Erythroblast (primary cell): ENCODE measurements around the gene GPR152.

Experiments used
- DNase-seq, 2 experiments: peaks; one replicate each; lab custom pipeline; 2025; lab: John Stamatoyannopoulos, UW
- GATA1 ChIP-seq: IDR thresholded peaks from 2 replicates; pipeline ENCODE4 v1.6.1; 2011; ENCODE audit warnings: low read depth, mild to moderate bottlenecking, control low read depth, low read length, moderate library complexity
- POLR2A ChIP-seq: IDR thresholded peaks from 2 replicates; pipeline ENCODE4 v1.6.1; 2011; ENCODE audit warnings: mild to moderate bottlenecking, low read length

Gene GPR152

DNA sequence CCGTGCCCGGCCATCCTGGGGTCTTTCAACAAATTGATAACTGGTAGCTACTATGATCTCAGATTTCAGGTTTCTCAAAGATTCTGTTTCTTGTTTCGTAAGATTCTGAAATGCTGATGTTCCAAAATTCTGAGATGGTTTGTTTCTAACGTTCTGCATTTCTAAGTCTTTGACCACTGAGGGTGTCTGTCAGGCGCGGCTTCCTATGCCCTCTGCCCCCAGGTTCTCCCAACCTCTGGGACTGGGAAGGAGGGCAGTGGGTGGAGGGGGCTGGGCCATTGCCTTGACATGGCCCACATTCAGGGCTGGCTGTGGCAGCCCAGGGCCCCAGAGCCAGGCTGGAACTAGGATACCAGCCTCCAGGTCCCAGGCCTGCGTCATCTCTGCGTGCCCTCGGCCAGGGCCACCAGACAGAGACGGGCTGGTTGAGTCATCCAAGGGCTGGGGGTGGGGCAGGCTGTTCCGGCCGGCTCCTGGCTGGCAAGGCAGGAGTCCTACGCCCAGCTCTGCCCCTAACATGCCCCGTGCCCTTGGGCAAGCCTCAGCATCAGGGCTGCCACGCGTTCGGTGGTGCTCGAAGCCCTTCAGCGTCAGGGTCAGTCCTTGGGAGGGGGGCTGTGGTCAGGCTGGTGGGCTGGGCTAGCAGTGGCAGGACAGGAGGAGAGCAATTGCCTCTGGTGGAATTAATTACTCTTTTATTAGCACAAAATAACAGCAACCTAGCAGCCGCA lies 11.3 kb upstream of the GPR152 start:
- TF ChIP-seq POLR2A (peak; percentile 28), GATA1 (no peak)
- peak; percentile 35 to 62 for DNase-seq

DNA sequence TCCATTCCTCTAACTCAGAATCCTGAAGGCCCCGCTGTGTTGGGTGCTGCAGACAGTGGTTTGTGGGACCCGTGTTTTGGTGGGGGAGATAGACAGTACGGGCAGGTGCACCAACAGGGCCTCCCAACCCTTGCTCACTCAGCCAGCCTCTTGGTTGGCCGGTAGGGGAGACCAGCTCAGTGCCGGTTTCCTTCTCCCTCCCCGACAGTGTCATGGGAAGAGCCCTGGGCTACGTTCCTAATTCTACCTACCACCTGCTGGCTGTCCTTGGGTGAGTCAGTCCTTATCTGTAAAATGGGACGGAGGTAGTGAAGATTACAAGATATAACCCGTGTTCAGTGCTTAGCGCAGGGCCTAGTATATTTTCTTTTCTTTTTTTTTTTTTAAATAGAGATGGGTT lies 10.7 kb upstream of the GPR152 start:
- no peak for TF ChIP-seq GATA1
- no peak for TF ChIP-seq POLR2A
- DNase-seq = no peak

DNA sequence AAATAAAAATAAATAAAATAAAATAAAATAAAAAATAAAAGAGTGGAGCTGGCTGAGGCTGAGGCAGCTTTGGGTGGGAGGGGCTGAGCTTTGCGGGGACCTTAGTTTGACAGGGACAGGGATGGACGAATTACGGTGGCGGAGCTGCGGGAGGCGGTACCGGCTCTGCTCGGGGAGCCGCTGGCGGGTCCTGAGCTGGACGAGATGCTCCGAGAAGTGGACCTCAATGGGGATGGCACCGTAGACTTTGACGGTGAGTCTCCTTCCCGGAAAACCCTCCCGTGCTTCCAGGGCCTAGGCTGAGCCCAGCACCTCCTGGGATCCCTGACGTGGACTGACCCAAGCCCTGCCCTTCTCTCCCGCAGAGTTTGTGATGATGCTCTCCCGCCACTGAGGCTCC lies 5.7 kb upstream of the GPR152 start:
- TF ChIP-seq POLR2A (no peak), GATA1 (no peak)
- DNase-seq = no peak

DNA sequence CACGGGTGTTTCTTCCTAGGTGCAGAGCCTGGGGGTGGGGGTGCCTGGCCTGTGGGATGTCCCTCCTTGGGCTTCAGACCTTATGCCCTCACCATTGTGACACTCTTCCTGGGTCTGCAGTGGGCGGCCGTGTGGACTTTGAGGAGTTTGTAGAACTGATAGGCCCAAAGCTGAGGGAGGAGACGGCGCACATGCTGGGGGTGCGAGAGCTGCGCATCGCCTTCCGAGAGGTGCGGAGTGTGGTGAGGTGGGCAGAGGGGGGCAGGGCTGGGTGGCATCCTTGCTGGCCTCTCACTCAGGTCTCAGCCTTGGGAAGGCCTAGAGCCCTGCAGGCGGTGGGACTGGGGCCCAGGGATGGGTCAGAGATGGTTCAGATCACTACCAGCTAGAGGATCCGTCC lies 4.9 kb upstream of the GPR152 start:
- no peak for TF ChIP-seq GATA1
- no peak for TF ChIP-seq POLR2A
- DNase-seq = no peak

DNA sequence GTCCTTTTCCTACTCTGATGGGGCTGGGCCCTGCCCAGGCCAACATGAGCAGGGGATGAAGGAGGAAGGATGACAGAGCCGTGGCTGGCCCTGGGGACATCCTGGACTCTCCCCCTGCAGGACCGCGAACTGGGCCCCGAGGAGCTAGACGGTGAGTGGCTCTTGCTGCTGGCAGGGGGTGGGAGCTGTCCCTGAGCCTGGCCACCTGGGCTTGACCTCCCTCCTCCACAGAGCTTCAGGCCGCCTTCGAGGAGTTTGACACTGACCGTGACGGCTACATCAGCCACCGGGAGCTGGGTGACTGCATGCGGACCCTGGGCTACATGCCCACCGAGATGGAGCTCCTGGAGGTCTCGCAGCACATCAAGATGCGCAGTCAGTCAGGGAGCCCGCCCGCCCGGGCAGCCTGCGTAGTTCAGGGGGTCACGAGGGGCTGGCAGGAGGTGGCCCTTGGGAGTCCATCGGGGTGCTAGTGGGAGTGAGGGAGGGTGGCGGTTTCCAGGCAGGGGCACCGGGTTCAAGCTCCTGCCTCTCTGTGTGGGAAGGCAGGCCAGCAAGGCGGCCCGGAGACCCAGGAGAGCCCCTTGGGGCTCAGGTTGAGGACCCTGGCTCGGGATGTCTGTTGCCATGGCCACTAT lies 3.7 kb upstream of the GPR152 start:
- DNase-seq = no peak
- no peak for TF ChIP-seq POLR2A
- TF ChIP-seq GATA1 = no peak

GRCh38 chr11:67455054-67455453 lies 2.5 kb upstream of the GPR152 start, which contains the start of gene CABP4:
Gene CABP4 (plus strand): TSS chr11:67455354. CDS start chr11:67455424, 70 bp downstream.
- no peak for TF ChIP-seq GATA1
- no peak for DNase-seq

DNA sequence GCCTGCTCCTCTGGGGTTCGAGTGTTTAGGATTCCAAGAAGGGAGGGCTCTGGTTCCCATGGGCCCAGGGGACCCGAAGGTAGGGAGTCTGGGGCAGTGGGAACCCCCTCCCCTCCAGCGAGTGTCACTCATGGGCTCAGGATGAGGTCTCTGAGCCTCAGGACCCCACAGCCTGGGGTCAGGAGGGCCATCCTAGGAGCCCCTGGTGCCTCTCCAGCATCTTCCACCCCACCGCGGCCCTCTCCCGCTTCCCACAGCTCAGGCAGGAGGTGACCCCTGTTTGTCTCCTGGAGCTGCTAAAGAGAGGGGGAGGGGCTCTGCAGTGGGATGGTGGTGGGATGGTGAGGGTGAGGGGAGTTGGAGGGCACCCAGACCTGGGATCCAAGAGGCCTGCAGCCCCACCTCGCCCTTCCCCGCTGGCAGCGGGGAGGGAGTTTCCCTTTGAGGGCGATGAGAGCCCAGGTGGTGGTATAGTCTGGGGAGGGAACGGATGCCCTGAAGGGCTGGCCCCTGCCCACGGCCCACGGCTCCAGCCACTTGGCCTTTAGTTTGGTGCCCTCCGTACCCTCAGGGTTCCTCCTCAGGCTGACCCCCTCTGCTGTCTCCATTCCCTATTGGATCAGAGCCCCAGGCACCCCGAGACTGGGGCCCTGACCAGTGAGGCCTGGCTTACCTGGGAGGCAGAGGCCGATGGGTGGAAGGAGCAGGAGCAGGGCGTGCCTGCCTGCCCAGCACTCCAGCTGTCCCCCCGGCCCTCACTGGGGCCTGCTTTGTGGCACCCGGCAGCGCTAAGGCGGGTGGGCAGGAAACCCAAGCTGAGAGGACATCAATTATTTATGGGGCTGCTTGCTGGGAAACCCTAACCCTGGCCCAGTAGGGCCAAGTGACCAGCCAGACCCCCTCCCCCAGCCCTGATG lies 1.5 kb upstream of the GPR152 start:
- TF ChIP-seq GATA1 (no peak), POLR2A (no peak)
- no peak for DNase-seq

DNA sequence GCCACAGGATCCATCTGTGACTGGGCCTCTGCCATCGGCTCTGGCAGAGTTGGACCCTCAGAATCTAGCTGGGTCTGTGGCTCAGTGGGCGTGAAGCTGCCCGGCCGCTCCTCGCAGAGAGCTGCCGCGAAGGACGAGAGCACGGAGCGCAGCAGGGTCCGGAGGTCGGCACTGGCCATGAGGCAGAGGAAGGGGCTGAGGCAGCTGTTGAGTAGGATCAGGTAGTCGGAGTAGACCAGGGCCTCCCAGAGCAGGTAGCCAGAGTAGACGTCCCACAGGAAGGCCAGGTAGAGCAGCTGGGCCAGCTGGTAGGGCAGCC lies 912 bp downstream of the GPR152 start:
- DNase-seq = no peak
- TF ChIP-seq POLR2A (no peak), GATA1 (no peak)

DNA sequence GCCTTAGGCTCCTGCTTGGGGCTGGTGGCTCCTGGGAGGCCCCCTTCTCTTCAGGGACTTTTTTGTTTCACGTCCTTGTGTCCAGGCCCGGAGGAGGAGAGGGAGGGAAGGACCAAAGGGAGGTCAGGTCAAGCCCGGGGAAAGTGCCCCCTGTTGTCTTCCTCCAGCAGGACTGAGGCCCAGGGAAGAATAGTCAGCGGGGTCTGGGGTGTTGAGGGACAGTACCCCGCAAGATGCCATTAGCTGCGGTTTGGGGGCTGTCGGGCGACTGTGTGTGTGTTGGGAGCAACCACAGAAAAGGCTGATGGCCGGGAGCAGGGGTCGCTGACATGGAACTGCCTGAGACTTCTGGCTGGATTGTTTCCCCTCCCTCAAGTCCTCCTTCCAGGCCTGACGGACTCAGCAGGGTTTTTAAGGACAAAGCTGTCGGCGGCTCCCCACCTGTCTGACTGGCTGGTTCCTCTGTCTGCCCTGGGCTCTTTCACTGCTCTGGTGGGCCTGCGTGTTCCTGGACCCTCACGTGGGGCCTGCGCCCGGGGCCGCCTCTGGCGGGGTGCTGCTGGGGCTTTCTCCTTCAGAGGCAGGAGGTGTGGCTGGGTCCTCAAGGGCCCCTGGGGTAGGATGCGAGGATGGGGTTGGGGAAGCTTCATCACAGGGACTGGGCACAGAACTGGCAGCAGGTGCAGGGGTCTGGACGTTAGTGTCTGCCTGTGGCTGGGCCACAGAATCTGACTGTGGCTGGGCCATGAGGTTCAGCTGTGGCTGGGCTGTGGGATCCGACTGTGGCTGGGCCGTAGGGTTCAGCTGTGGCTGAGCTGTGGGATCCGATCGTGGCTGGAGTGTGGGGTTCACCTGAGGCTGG lies 1.5 kb downstream of the GPR152 start:
- DNase-seq = no peak
- TF ChIP-seq POLR2A (no peak), GATA1 (no peak)

DNA sequence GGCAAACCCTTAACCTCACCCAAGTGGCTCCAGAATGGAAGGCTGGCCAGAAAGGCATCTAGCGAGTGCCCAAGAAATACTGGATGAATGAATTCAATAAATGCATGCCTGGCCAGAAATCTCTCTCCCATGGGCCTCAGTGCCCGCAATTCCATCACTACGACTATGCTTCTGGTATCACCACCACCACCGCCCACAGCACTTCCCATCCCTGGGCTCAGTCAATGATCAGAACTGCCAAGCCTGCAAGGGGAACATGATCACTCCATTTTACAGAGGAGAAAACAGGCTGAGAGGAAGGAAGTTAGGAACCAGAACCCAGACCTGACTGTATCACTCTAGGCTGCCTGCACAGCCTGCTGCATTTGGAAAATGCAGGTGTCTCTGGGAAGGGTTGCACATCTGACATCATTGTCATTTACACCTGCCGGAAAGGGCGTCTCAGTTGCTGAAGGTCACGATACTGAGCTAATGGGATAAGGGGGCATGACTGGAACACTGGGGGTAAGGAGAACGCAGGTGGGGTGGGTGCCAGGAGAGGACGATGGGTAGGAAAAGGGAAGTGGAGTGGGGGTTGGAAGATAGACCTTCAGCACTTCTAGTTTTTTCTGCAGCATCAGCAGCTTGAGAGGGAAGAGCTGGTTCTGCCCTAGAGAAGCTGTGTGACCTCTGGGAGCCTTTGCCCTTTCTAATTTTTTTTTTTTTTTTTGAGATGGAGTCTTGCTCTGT lies 3.2 kb downstream of the GPR152 start:
- no peak for DNase-seq
- TF ChIP-seq GATA1 (no peak), POLR2A (no peak)

GRCh38 chr11:67448220-67448609 lies 4.3 kb downstream of the GPR152 start:
- no peak for TF ChIP-seq POLR2A
- TF ChIP-seq GATA1 = no peak
- DNase-seq = no peak

GRCh38 chr11:67445515-67445914 lies 7.0 kb downstream of the GPR152 start:
- no peak for DNase-seq
- TF ChIP-seq POLR2A = no peak
- TF ChIP-seq GATA1 = no peak
